DOHH2 (cell line): ENCODE measurements around the gene C2orf15.

Source experiments
- H3F3A ChIP-seq: fragments of 200-600 bp; sonication (generic), shearing (Covaris generic); 2 replicates; pipeline ENCODE4 v1.6.0; 2016; ENCODE audit warnings: antibody characterized with exemption, mild to moderate bottlenecking; ENCODE audit not compliant: control insufficient read depth, insufficient read depth
- H3K27ac ChIP-seq: fragments of 200-600 bp; sonication (generic); 2 replicates; pipeline ENCODE4 v1.5.1; 2014; ENCODE audit warnings: low read depth, mild to moderate bottlenecking, low read length, moderate library complexity
- H3K27me3 ChIP-seq: fragments of 200-600 bp; sonication (generic); 2 replicates; pipeline ENCODE4 v1.6.1; 2014; ENCODE audit warnings: mild to moderate bottlenecking, low read length, mixed read lengths; ENCODE audit not compliant: control insufficient read depth
- H3K36me3 ChIP-seq: fragments of 200-600 bp; sonication (generic); 2 replicates; pipeline ENCODE4 v1.6.1; 2014; ENCODE audit warnings: mild to moderate bottlenecking, low read length, moderate library complexity, mixed read lengths; ENCODE audit not compliant: control insufficient read depth
- H3K4me1 ChIP-seq: fragments of 200-600 bp; sonication (generic); 2 replicates; pipeline ENCODE4 v1.6.1; 2014; ENCODE audit warnings: mild to moderate bottlenecking, low read length, mixed read lengths; ENCODE audit not compliant: control insufficient read depth
- H3K4me2 ChIP-seq: fragments of 200-600 bp; sonication (generic); 2 replicates; pipeline ENCODE4 v1.6.0; 2014; ENCODE audit warnings: mild to moderate bottlenecking, low read length, moderate library complexity
- H3K4me3 ChIP-seq: fragments of 200-600 bp; sonication (generic); 2 replicates; pipeline ENCODE4 v1.5.1; 2014; ENCODE audit warnings: mild to moderate bottlenecking, low read length, mixed read lengths
- H3K79me2 ChIP-seq: fragments of 200-600 bp; sonication (generic); 2 replicates; pipeline ENCODE4 v1.6.1; 2014; ENCODE audit warnings: mild to moderate bottlenecking, low read length, mixed read lengths; ENCODE audit not compliant: control insufficient read depth
- H3K9me2 ChIP-seq: fragments of 200-600 bp; sonication (generic); replicated peaks from 2 replicates; pipeline ENCODE4 v1.6.1; 2014; ENCODE audit warnings: mild to moderate bottlenecking, low read length, mixed read lengths; ENCODE audit not compliant: control insufficient read depth
- H3K9me3 ChIP-seq: fragments of 200-600 bp; sonication (generic); 2 replicates; pipeline ENCODE4 v1.6.1; 2014; ENCODE audit warnings: antibody characterized with exemption, low read length, mixed read lengths; ENCODE audit not compliant: control insufficient read depth, insufficient read depth
- H4K20me1 ChIP-seq: fragments of 200-600 bp; sonication (generic); 2 replicates; pipeline ENCODE4 v1.6.0; 2014; ENCODE audit warnings: low read depth, mild to moderate bottlenecking, antibody characterized with exemption, low read length, moderate library complexity; ENCODE audit not compliant: control insufficient read depth, insufficient read depth
- CTCF ChIP-seq: fragments of 200-600 bp; sonication (generic); IDR thresholded peaks from one replicate; pipeline ENCODE4 v1.5.1; 2014; ENCODE audit warnings: antibody characterized with exemption, mild to moderate bottlenecking, low read depth, low read length; ENCODE audit not compliant: poor library complexity, severe bottlenecking
- EZH2phosphoT487 ChIP-seq: fragments of 200-600 bp; sonication (generic); IDR thresholded peaks from 2 replicates; pipeline ENCODE4 v1.6.1; 2017; ENCODE audit warnings: borderline replicate concordance, mild to moderate bottlenecking, antibody characterized with exemption, low read length, moderate library complexity, mixed read lengths

Gene C2orf15

GRCh38 chr2:99183025-99183424, 41.5 kb downstream of the C2orf15 start:
- Histone ChIP-seq H3K27ac (no peak overlapping the region), H3K4me2 (0 out of 2 replicates have a peak overlapping the region, but pooled peaks have one; percentile 2), H3K4me1 (peaks cover 30% of the 10 kb centered on the region), H3F3A (no peaks in the 10 kb centered on the region), H3K9me3 (no peaks in the 10 kb centered on the region), H3K4me3 (peak overlapping the region; percentile 13; the same call in 1 of the 2 replicates), H4K20me1 (peaks cover 6% of the 10 kb centered on the region; the same call in 1 of the 2 replicates), H3K36me3 (peaks cover 23% of the 10 kb centered on the region), H3K27me3 (no peaks in the 10 kb centered on the region), H3K9me2 (no peaks in the 10 kb centered on the region), H3K79me2 (peaks cover 98% of the 10 kb centered on the region)
- no peak for TF ChIP-seq EZH2phosphoT487
- no peak for TF ChIP-seq CTCF

GRCh38 chr2:99184811-99185210, 43.3 kb downstream of the C2orf15 start:
- Histone ChIP-seq H4K20me1 (peaks cover 6% of the 10 kb centered on the region; the same call in 1 of the 2 replicates), H3K79me2 (peaks cover 88% of the 10 kb centered on the region), H3K4me3 (no peak overlapping the region), H3K36me3 (peaks cover 30% of the 10 kb centered on the region), H3K27ac (no peak overlapping the region), H3K9me3 (no peaks in the 10 kb centered on the region), H3K4me2 (no peak overlapping the region), H3F3A (no peaks in the 10 kb centered on the region), H3K27me3 (no peaks in the 10 kb centered on the region), H3K4me1 (peaks cover 19% of the 10 kb centered on the region), H3K9me2 (no peaks in the 10 kb centered on the region)
- no peak for TF ChIP-seq CTCF
- no peak for TF ChIP-seq EZH2phosphoT487

- Histone ChIP-seq H3K4me1 (peaks cover 10% of the 10 kb centered on the region), H3K4me3 (no peak overlapping the region), H3K79me2 (peaks cover 79% of the 10 kb centered on the region), H3K36me3 (peaks cover 46% of the 10 kb centered on the region), H4K20me1 (peaks cover 6% of the 10 kb centered on the region; the same call in 1 of the 2 replicates), H3K4me2 (no peak overlapping the region), H3F3A (no peaks in the 10 kb centered on the region), H3K9me2 (no peaks in the 10 kb centered on the region), H3K27ac (no peak overlapping the region), H3K9me3 (no peaks in the 10 kb centered on the region), H3K27me3 (no peaks in the 10 kb centered on the region)
- no peak for TF ChIP-seq CTCF
- no peak for TF ChIP-seq EZH2phosphoT487
These were observed 45.5 kb downstream of the C2orf15 start for GRCh38 chr2:99187011-99187410.

- no peaks in the 10 kb centered on the region for H3K9me2 ChIP-seq
- H3K79me2 ChIP-seq = peaks cover 65% of the 10 kb centered on the region
- H3K27ac ChIP-seq = no peak overlapping the region
- no peak for TF ChIP-seq CTCF
- TF ChIP-seq EZH2phosphoT487 = no peak
- H3K4me2 ChIP-seq = no peak overlapping the region
- H4K20me1 ChIP-seq = peaks cover 6% of the 10 kb centered on the region; the same call in 1 of the 2 replicates
- H3K9me3 ChIP-seq = no peaks in the 10 kb centered on the region
- no peaks in the 10 kb centered on the region for H3F3A ChIP-seq
- H3K4me3 ChIP-seq = no peak overlapping the region
- H3K27me3 ChIP-seq = no peaks in the 10 kb centered on the region
- H3K4me1 ChIP-seq = no peaks in the 10 kb centered on the region
- peaks cover 51% of the 10 kb centered on the region for H3K36me3 ChIP-seq
These were observed 46.9 kb downstream of the C2orf15 start for GRCh38 chr2:99188357-99188756.
